GM08714 (cell line): ENCODE measurements around the gene PRPF6.

Experiments used
- H3K4me3 ChIP-seq: fragments of 200-500 bp; sonication (Bioruptor generic); 2 replicates; pipeline ENCODE4 v1.5.1; 2014; ENCODE audit warnings: mild to moderate bottlenecking, low read length, inconsistent platforms
- ZNF274 ChIP-seq: IDR thresholded peaks from 2 replicates; pipeline ENCODE4 v1.6.1; 2012; ENCODE audit warnings: mild to moderate bottlenecking, low read depth, low read length

PRPF6 gene

GRCh38 chr20:63961664-63962425, 19.1 kb upstream of the PRPF6 start:
- TF ChIP-seq ZNF274 = no peak
- no peak overlapping the region for H3K4me3 ChIP-seq

GRCh38 chr20:63962426-63963347, 18.2 kb upstream of the PRPF6 start:
- no peak for TF ChIP-seq ZNF274
- no peak overlapping the region for H3K4me3 ChIP-seq

GRCh38 chr20:63963348-63963741, 17.6 kb upstream of the PRPF6 start:
- H3K4me3 ChIP-seq = no peak overlapping the region
- TF ChIP-seq ZNF274 = no peak

GRCh38 chr20:63963784-63964301, 17.1 kb upstream of the PRPF6 start:
- no peak for TF ChIP-seq ZNF274
- H3K4me3 ChIP-seq = no peak overlapping the region

GRCh38 chr20:63964412-63964811, 16.5 kb upstream of the PRPF6 start:
- no peak for TF ChIP-seq ZNF274
- no peak overlapping the region for H3K4me3 ChIP-seq

- no peak for TF ChIP-seq ZNF274
Observed at GRCh38 chr20:63966172-63966943, 14.6 kb upstream of the PRPF6 start.

GRCh38 chr20:63966944-63967322, 14.0 kb upstream of the PRPF6 start:
- TF ChIP-seq ZNF274 = no peak
- no peak overlapping the region for H3K4me3 ChIP-seq

More at GRCh38 chr20:63966172-63966943, 14.6 kb upstream of the PRPF6 start:
- H3K4me3 ChIP-seq = no peak overlapping the region

GRCh38 chr20:63967330-63968135, 13.4 kb upstream of the PRPF6 start:
- H3K4me3 ChIP-seq = no peak overlapping the region
- no peak for TF ChIP-seq ZNF274

GRCh38 chr20:63968136-63968927, 12.6 kb upstream of the PRPF6 start:
- peak overlapping the region; percentile 86; the same call in 1 of the 2 replicates for H3K4me3 ChIP-seq
- TF ChIP-seq ZNF274 = no peak

- peak overlapping the region; percentile 86 for H3K4me3 ChIP-seq
- TF ChIP-seq ZNF274 = no peak
Observed at GRCh38 chr20:63968928-63969760, 11.8 kb upstream of the PRPF6 start.

GRCh38 chr20:63969838-63970713, 10.9 kb upstream of the PRPF6 start, which contains the start of gene ZNF512B:
TSS of gene ZNF512B (minus strand) at chr20:63969930. CDS start at chr20:63967950, 1,980 bp downstream.
- H3K4me3 ChIP-seq = peak within 1 kb of the TSS; percentile 86

More at GRCh38 chr20:63969838-63970713, 10.9 kb upstream of the PRPF6 start, which contains the start of gene ZNF512B:
- TF ChIP-seq ZNF274 = no peak
